Subcutaneous adipose tissue (tissue), 4 donors: ENCODE results near the gene WRNIP1. TPM values are rescaled to one million over a fixed set of nuclear protein-coding genes. Genes with fewer than 3 reads are reported as not detected.

Source experiments
- total RNA-seq, 4 donors: library from RNA; depleted of rRNA; stranded (reverse); fragments of >200 nt; gene quantifications; one replicate each; pipeline ENCODE4 v1.1.0, GENCODE V29; 2016
- TF ChIP-seq, protein P1 (sequence below): fragments of 450-650 bp; IDR thresholded peaks from one replicate; pipeline ENCODE4 v1.5.1; 2016; ENCODE audit warnings: low read depth, mild to moderate bottlenecking, control low read depth, antibody characterized with exemption, moderate library complexity

The WRNIP1 gene
- total RNA-seq, 4 donors from 2014 or later, result 17.4 to 38.4 (median 34.0) TPM

- TF ChIP-seq, protein P1, sequence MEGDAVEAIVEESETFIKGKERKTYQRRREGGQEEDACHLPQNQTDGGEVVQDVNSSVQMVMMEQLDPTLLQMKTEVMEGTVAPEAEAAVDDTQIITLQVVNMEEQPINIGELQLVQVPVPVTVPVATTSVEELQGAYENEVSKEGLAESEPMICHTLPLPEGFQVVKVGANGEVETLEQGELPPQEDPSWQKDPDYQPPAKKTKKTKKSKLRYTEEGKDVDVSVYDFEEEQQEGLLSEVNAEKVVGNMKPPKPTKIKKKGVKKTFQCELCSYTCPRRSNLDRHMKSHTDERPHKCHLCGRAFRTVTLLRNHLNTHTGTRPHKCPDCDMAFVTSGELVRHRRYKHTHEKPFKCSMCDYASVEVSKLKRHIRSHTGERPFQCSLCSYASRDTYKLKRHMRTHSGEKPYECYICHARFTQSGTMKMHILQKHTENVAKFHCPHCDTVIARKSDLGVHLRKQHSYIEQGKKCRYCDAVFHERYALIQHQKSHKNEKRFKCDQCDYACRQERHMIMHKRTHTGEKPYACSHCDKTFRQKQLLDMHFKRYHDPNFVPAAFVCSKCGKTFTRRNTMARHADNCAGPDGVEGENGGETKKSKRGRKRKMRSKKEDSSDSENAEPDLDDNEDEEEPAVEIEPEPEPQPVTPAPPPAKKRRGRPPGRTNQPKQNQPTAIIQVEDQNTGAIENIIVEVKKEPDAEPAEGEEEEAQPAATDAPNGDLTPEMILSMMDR, result no peak
Observed at GRCh38 chr6:2791450-2791974, 26.3 kb downstream of the WRNIP1 start.

GRCh38 chr6:2792330-2793110 lies 27.3 kb downstream of the WRNIP1 start:
- TF ChIP-seq, protein P1, result no peak

DNA sequence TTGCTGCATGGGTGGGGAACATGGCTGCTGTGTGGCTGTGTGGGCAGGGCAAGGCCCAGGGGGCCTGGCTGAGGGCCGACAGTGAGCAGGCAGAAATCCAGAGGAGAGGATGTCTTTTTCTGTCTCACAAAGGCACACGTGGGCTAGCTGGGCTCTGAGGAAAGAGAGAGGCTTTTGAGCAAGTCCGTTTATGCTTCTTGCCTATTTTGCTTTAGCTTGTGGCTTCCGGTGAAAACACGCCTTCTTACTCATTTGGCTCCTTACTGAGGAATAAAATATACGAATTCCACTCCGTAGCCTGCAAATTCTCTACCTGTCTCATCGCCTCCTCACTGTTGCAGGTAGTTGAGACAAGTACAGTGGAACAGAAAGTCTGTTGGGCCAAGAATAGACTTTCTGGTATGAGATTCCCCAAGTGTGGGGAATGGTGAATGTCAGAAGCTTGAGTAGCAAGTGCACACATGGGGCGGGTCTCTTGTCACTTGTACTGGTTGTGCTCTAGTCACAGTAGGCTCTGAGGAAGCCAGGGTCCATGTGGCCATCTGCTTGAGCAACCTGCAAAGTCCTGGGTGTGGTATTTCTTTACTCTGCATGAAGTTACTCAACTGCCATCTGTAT lies 28.4 kb downstream of the WRNIP1 start:
- TF ChIP-seq, protein P1, result no peak

- TF ChIP-seq, protein P1, result no peak
Observed at GRCh38 chr6:2794171-2794730, 29.1 kb downstream of the WRNIP1 start.

DNA sequence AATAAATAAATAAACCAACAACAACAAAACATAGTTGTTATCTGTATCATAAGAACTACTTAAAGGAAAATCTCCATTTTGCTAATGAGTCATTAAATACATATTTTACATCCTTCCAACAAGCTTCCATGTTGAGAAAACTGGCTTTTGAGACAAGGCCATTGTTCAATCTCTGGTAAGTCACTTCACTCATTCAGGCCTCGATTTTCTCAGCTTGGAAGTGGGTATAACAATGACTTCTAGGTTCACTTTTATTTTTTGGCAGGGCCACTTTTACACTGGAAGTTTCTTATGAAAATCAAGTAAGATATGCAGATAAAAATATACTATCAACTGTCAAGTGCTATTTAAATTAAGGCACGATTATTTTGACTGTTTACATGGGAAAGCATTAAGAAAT lies 30.0 kb downstream of the WRNIP1 start:
- TF ChIP-seq, protein P1, result no peak

GRCh38 chr6:2795956-2796355 lies 30.8 kb downstream of the WRNIP1 start:
- TF ChIP-seq, protein P1, result no peak

- TF ChIP-seq, protein P1, result no peak
Observed at GRCh38 chr6:2796861-2797260, 31.7 kb downstream of the WRNIP1 start.
